ENCODE measurements around the gene SCFD1.
"Not testable (repeated sequence)": the region's sequence is repeated elsewhere in the genome, so short reads cannot be mapped to it uniquely, and the experiment has no call there.

The SCFD1 gene

DNA sequence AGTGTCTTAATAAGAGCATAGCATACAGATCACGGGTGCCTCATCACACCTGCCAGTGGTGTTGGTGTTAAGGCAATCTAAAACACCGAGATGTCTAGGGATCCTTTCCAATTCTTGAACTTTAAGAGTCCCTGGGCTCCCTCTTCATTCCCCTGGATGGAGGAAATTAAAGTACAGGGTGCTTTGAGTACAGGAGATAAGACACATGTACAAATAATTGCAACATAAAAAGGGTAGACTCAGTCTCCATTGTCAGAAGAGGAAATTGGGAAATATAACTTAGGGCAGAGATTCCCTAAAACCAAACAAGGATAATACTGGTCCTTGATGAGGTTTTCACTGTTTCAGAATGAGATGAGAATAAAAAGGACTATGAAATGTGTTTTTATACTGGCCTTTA, 34.9 kb downstream of the SCFD1 start:
- no peaks in the 10 kb centered on the region for H3K27me3 ChIP-seq (ENCODE audit: insufficient read depth, low read length)
- H3K36me3 ChIP-seq (ENCODE audit: insufficient read depth, low read length) = peaks cover 56% of the 10 kb centered on the region
- H3K4me3 ChIP-seq (ENCODE audit: low read length) = no peak overlapping the region
- H3K9me3 ChIP-seq (ENCODE audit: low read length) = no peaks in the 10 kb centered on the region
- no peak overlapping the region for H2AFZ ChIP-seq (ENCODE audit: low read depth, low read length)
- no peaks in the 10 kb centered on the region for H3K4me1 ChIP-seq (ENCODE audit: insufficient read depth, low read length)

- Histone ChIP-seq H3K36me3 (ENCODE audit: insufficient read depth, low read length) (peaks cover 57% of the 10 kb centered on the region), H3K9me3 (ENCODE audit: low read length) (no peaks in the 10 kb centered on the region), H3K4me3 (ENCODE audit: low read length) (no peak overlapping the region), H2AFZ (ENCODE audit: low read depth, low read length) (no peak overlapping the region), H3K4me1 (ENCODE audit: insufficient read depth, low read length) (no peaks in the 10 kb centered on the region), H3K27me3 (ENCODE audit: insufficient read depth, low read length) (no peaks in the 10 kb centered on the region)
Measured at GRCh38 chr14:30657606-30658163, 35.6 kb downstream of the SCFD1 start.

- H3K4me1 ChIP-seq (ENCODE audit: insufficient read depth, low read length) = no peaks in the 10 kb centered on the region
- H3K4me3 ChIP-seq (ENCODE audit: low read length) = no peak overlapping the region
- no peaks in the 10 kb centered on the region for H3K27me3 ChIP-seq (ENCODE audit: insufficient read depth, low read length)
- H3K36me3 ChIP-seq (ENCODE audit: insufficient read depth, low read length) = peaks cover 56% of the 10 kb centered on the region
- H2AFZ ChIP-seq (ENCODE audit: low read depth, low read length) = no peak overlapping the region
- H3K9me3 ChIP-seq (ENCODE audit: low read length) = no peaks in the 10 kb centered on the region
Measured at GRCh38 chr14:30658645-30659044, 36.5 kb downstream of the SCFD1 start.

GRCh38 chr14:30669594-30669993, 47.5 kb downstream of the SCFD1 start:
- Histone ChIP-seq H3K36me3 (ENCODE audit: insufficient read depth, low read length) (peaks cover 17% of the 10 kb centered on the region), H2AFZ (ENCODE audit: low read depth, low read length) (no peak overlapping the region), H3K4me3 (ENCODE audit: low read length) (no peak overlapping the region), H3K27me3 (ENCODE audit: insufficient read depth, low read length) (no peaks in the 10 kb centered on the region), H3K4me1 (ENCODE audit: insufficient read depth, low read length) (no peaks in the 10 kb centered on the region), H3K9me3 (ENCODE audit: low read length) (no peaks in the 10 kb centered on the region)

DNA sequence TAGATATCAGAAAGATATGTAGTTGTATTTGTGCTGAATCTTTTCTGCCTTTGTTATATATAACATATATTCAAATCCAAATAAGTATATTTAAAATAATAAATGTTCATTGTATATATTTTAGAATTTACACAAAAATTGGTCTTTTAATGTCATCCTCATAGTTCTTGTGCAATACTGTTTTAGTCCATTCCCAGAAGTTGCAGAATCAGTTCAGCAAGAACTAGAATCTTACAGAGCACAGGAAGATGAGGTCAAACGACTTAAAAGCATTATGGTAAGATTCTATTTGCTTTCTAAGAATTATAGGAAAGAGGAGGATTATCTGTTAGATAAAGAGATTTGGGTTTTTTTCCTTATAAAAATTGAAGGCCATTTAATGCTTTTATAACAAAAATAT, 51.0 kb downstream of the SCFD1 start:
- Histone ChIP-seq H3K9me3 (ENCODE audit: low read length) (no peaks in the 10 kb centered on the region), H3K36me3 (ENCODE audit: insufficient read depth, low read length) (peaks cover 40% of the 10 kb centered on the region)

DNA sequence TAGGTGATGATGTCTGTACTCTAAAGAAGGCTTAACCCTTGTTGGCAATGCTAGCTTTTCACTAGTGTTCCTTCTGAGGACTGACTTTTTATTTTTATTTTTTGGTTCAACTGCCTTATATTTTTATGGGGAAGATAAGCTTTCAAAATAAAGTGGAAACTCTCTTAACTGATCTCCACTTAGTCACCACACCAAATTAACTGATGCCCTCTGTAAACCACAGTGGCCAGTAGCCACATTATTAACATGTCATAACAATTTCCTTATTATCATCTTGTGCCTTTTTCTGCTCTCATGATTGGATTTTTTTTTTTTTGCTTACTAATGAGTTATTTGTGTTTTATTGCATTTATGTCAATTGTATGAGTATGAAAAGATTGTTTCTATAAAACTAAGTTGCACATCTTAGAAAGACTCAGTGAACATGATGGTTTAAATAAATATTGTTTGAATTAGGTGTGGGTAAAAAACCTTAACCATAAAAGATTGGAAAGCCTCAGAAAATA, 56.9 kb downstream of the SCFD1 start:
- Histone ChIP-seq H3K27me3 (ENCODE audit: insufficient read depth, low read length) (no peaks in the 10 kb centered on the region), H3K36me3 (ENCODE audit: insufficient read depth, low read length) (peaks cover 55% of the 10 kb centered on the region), H2AFZ (ENCODE audit: low read depth, low read length) (no peak overlapping the region), H3K9me3 (ENCODE audit: low read length) (no peaks in the 10 kb centered on the region), H3K4me1 (ENCODE audit: insufficient read depth, low read length) (no peaks in the 10 kb centered on the region), H3K4me3 (ENCODE audit: low read length) (no peak overlapping the region)

More for the DNA sequence above, 51.0 kb downstream of the SCFD1 start:
- Histone ChIP-seq H3K27me3 (ENCODE audit: insufficient read depth, low read length) (no peaks in the 10 kb centered on the region), H3K4me3 (ENCODE audit: low read length) (no peak overlapping the region), H3K4me1 (ENCODE audit: insufficient read depth, low read length) (no peaks in the 10 kb centered on the region), H2AFZ (ENCODE audit: low read depth, low read length) (no peak overlapping the region)

GRCh38 chr14:30680036-30680435, 57.9 kb downstream of the SCFD1 start:
- Histone ChIP-seq H3K4me1 (ENCODE audit: insufficient read depth, low read length) (no peaks in the 10 kb centered on the region), H3K36me3 (ENCODE audit: insufficient read depth, low read length) (peaks cover 49% of the 10 kb centered on the region), H3K4me3 (ENCODE audit: low read length) (no peak overlapping the region), H3K9me3 (ENCODE audit: low read length) (peaks cover 2% of the 10 kb centered on the region), H3K27me3 (ENCODE audit: insufficient read depth, low read length) (no peaks in the 10 kb centered on the region), H2AFZ (ENCODE audit: low read depth, low read length) (no peak overlapping the region)

DNA sequence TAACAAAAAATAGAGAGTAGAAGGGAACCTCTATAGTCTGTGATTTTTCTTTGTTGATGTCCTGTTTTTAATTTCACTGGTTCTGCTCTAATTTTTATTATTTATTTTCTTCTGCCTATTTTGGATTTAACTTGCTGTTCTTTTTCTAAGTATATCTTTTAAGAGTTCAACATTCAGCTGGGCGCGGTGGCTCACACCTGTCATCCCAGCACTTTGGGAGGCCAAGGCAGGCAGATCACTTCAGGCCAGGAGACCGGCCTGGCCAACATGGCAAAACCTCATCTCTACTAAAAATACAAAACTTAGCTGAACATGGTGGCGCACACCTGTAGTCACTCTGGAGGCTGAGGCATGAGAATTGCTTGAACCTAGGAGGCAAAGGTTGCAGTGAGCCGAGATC, 58.7 kb downstream of the SCFD1 start:
- not testable (repeated sequence) for H2AFZ ChIP-seq (ENCODE audit: low read depth, low read length); H3K4me3 ChIP-seq (ENCODE audit: low read length); H3K27me3 ChIP-seq (ENCODE audit: insufficient read depth, low read length); H3K9me3 ChIP-seq (ENCODE audit: low read length); H3K4me1 ChIP-seq (ENCODE audit: insufficient read depth, low read length)
- H3K36me3 ChIP-seq (ENCODE audit: insufficient read depth, low read length) = peaks cover 42% of the 10 kb centered on the region

GRCh38 chr14:30681752-30682355, 59.7 kb downstream of the SCFD1 start:
- H3K4me3 ChIP-seq (ENCODE audit: low read length) = no peak overlapping the region

DNA sequence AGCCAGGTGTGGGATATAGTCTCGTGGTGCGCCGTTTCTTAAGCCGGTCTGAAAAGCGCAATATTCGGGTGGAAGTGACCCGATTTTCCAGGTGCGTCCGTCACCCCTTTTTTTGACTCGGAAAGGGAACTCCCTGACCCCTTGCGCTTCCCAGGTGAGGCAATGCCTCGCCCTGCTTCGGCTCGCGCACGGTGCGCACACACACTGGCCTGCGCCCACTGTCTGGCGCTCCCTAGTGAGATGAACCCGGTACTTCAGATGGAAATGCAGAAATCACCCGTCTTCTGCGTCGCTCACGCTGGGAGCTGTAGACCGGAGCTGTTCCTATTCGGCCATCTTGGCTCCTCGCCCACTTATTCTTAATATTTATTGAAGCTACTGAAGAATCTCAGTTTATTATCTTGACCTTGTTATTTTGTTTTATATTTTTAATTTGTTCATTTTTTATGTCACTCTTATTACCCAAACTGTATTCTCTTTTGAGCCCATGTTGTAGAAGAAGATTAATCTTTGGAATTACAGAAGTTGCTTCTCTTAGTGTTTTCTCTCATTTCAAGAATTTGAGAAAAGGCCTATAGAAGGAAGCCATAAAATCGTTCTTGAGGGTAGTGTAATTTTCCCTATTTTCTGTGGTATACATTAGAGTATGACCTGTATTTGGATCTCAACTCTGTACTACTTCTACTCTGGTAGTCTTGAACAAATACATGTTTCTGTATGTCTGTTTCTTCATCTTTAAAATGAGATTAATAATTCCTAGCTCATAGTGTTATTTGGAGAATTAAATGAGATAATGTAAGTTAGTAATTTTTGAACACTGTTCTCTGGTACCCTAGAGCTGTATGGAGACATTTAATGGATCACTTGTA, 68.6 kb downstream of the SCFD1 start:
- not testable (repeated sequence) for H3K9me3 ChIP-seq (ENCODE audit: low read length); H3K27me3 ChIP-seq (ENCODE audit: insufficient read depth, low read length); H3K36me3 ChIP-seq (ENCODE audit: insufficient read depth, low read length); H3K4me1 ChIP-seq (ENCODE audit: insufficient read depth, low read length); H2AFZ ChIP-seq (ENCODE audit: low read depth, low read length)
- H3K4me3 ChIP-seq (ENCODE audit: low read length) = peak overlapping the region; percentile 39

More at GRCh38 chr14:30681752-30682355, 59.7 kb downstream of the SCFD1 start:
- Histone ChIP-seq H3K27me3 (ENCODE audit: insufficient read depth, low read length) (no peaks in the 10 kb centered on the region), H3K36me3 (ENCODE audit: insufficient read depth, low read length) (peaks cover 35% of the 10 kb centered on the region), H3K4me1 (ENCODE audit: insufficient read depth, low read length) (no peaks in the 10 kb centered on the region), H3K9me3 (ENCODE audit: low read length) (peaks cover 2% of the 10 kb centered on the region), H2AFZ (ENCODE audit: low read depth, low read length) (no peak overlapping the region)

DNA sequence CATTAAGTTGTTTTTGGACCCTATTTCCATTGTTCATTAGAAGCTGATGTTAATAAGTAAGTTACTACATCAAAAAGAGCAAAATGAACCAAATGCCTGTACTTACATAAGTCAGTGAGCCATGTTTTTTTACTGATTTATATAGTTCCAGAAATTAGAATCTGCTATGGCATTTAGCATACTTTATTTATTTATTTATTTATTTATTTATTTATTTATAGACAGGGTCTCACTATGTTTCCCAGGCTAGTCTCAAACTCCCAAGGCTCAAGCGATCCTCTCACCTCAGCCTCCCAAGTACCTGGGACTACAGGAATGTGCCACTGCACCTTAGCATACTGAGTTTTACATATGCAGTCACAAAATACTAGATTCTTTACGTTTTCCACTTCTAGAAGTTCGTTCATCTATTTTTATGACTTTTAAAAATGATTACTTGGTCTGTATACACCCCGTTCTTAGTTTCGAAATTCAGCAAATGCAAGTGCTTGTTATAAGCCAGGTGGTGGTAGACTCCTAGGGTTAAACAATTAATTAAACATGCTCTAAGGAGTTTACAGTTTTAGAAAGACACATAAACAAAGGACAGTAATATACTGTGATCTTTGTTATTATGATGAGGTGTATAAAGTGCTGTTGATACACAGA, 69.8 kb downstream of the SCFD1 start:
- Histone ChIP-seq H3K9me3 (ENCODE audit: low read length) (no peaks in the 10 kb centered on the region), H2AFZ (ENCODE audit: low read depth, low read length) (no peak overlapping the region), H3K4me3 (ENCODE audit: low read length) (no peak overlapping the region), H3K4me1 (ENCODE audit: insufficient read depth, low read length) (no peaks in the 10 kb centered on the region), H3K36me3 (ENCODE audit: insufficient read depth, low read length) (peaks cover 16% of the 10 kb centered on the region), H3K27me3 (ENCODE audit: insufficient read depth, low read length) (no peaks in the 10 kb centered on the region)

- no peak overlapping the region for H3K4me3 ChIP-seq (ENCODE audit: low read length)
- H3K9me3 ChIP-seq (ENCODE audit: low read length) = no peaks in the 10 kb centered on the region
- no peaks in the 10 kb centered on the region for H3K4me1 ChIP-seq (ENCODE audit: insufficient read depth, low read length)
- peaks cover 18% of the 10 kb centered on the region for H3K36me3 ChIP-seq (ENCODE audit: insufficient read depth, low read length)
- H2AFZ ChIP-seq (ENCODE audit: low read depth, low read length) = no peak overlapping the region
- H3K27me3 ChIP-seq (ENCODE audit: insufficient read depth, low read length) = no peaks in the 10 kb centered on the region
Measured at GRCh38 chr14:30692669-30693068, 70.5 kb downstream of the SCFD1 start.

DNA sequence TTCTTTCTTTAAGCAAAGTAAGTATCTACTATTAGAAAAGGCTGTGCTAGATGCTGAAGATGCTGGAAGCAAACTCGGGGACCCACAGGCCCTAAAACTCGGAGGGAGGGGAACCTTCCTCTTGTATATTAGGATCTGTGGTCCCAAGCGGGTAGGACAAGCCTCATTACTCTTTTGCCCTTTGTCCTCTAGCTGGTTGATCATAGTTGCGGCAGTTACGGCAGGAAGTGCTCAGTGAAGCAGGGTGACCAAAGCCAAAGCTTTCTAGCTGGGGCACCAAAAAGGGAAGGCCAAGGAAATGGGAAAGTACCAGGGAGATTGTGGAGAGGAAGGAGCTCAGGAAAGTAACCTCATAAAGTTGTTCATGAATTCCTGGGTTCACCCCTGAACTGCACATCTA, 76.3 kb downstream of the SCFD1 start:
- no peaks in the 10 kb centered on the region for H3K27me3 ChIP-seq (ENCODE audit: insufficient read depth, low read length)
- no peak overlapping the region for H2AFZ ChIP-seq (ENCODE audit: low read depth, low read length)
- H3K36me3 ChIP-seq (ENCODE audit: insufficient read depth, low read length) = peaks cover 36% of the 10 kb centered on the region
- H3K9me3 ChIP-seq (ENCODE audit: low read length) = no peaks in the 10 kb centered on the region
- H3K4me1 ChIP-seq (ENCODE audit: insufficient read depth, low read length) = no peaks in the 10 kb centered on the region
- H3K4me3 ChIP-seq (ENCODE audit: low read length) = no peak overlapping the region
